Activated CD8-positive, alpha-beta memory T cell treated with anti-CD3 and anti-CD28 coated beads, Interleukin-2, amount 50 U/mL, for 4 hours (primary cell): Measurements from ENCODE around the gene KIAA0930.

Experiments used
- DNase-seq: peaks from one replicate; pipeline ENCODE4 v3.0.0-alpha.2; 2020

The KIAA0930 gene

GRCh38 chr22:45216133-45217003 lies 24.3 kb downstream of the KIAA0930 start:
- DNase-seq: no peak

- no peak for DNase-seq
These were observed 27.5 kb downstream of the KIAA0930 start for GRCh38 chr22:45212992-45213751.

- DNase-seq: no peak
These were observed 28.4 kb downstream of the KIAA0930 start for GRCh38 chr22:45212306-45212709.

GRCh38 chr22:45211848-45212247 lies 28.8 kb downstream of the KIAA0930 start:
- no peak for DNase-seq

GRCh38 chr22:45211435-45211834 lies 29.3 kb downstream of the KIAA0930 start:
- DNase-seq: no peak

- DNase-seq: no peak
These were observed 29.7 kb downstream of the KIAA0930 start for GRCh38 chr22:45210991-45211390.

GRCh38 chr22:45210577-45210976 lies 30.1 kb downstream of the KIAA0930 start:
- DNase-seq: no peak

GRCh38 chr22:45210174-45210573 lies 30.5 kb downstream of the KIAA0930 start:
- DNase-seq: no peak

- DNase-seq: peak; percentile 31
These were observed 31.5 kb downstream of the KIAA0930 start for GRCh38 chr22:45208993-45209838.

- no peak for DNase-seq
These were observed 32.0 kb downstream of the KIAA0930 start for GRCh38 chr22:45208696-45208992.

- DNase-seq: no peak
These were observed 32.6 kb downstream of the KIAA0930 start for GRCh38 chr22:45207981-45208664.

GRCh38 chr22:45207533-45207932 lies 33.2 kb downstream of the KIAA0930 start:
- no peak for DNase-seq

- no peak for DNase-seq
These were observed 34.5 kb downstream of the KIAA0930 start for GRCh38 chr22:45206233-45206632.

- DNase-seq: no peak
These were observed 35.3 kb downstream of the KIAA0930 start for GRCh38 chr22:45205276-45205925.

GRCh38 chr22:45204819-45205218 lies 35.9 kb downstream of the KIAA0930 start:
- no peak for DNase-seq

GRCh38 chr22:45204241-45204640 lies 36.5 kb downstream of the KIAA0930 start:
- DNase-seq: no peak

- DNase-seq: no peak
These were observed 37.3 kb downstream of the KIAA0930 start for GRCh38 chr22:45203150-45203951.

- no peak for DNase-seq
These were observed 38.2 kb downstream of the KIAA0930 start for GRCh38 chr22:45202333-45203149.

- no peak for DNase-seq
These were observed 38.9 kb downstream of the KIAA0930 start for GRCh38 chr22:45201678-45202332.
